Gastrocnemius medialis (tissue), 4 donors: Measurements from ENCODE around the gene PACS1.

Experiments used
- POLR2A ChIP-seq, 2 donors: fragments of 450-650 bp; IDR thresholded peaks; one replicate each; pipeline ENCODE4 v1.6.1; 2017; ENCODE audit warnings: antibody characterized with exemption in 2 of 2, mild to moderate bottlenecking in 2 of 2, moderate library complexity in 2 of 2
- TF ChIP-seq, protein P1 (sequence below), 5 experiments: fragments of 450-650 bp in 3 of 5; fragments of 200-600 bp in 2 of 5; sonication (generic) in 2 of 5; IDR thresholded peaks in 4 of 5; conservative IDR thresholded peaks in 1 of 5; 1 replicate in 4 of 5; 2 replicates in 1 of 5; pipeline ENCODE4 v1.5.1; 2016 to 2019; ENCODE audit warnings: antibody characterized with exemption in 5 of 5, mild to moderate bottlenecking in 3 of 5, moderate library complexity in 3 of 5

GRCh38 chr11:66195867-66196266 is 125.8 kb downstream of the PACS1 start:
- no peak for TF ChIP-seq POLR2A (IDR thresholded peaks at IDR 0.05)
- TF ChIP-seq, protein P1, sequence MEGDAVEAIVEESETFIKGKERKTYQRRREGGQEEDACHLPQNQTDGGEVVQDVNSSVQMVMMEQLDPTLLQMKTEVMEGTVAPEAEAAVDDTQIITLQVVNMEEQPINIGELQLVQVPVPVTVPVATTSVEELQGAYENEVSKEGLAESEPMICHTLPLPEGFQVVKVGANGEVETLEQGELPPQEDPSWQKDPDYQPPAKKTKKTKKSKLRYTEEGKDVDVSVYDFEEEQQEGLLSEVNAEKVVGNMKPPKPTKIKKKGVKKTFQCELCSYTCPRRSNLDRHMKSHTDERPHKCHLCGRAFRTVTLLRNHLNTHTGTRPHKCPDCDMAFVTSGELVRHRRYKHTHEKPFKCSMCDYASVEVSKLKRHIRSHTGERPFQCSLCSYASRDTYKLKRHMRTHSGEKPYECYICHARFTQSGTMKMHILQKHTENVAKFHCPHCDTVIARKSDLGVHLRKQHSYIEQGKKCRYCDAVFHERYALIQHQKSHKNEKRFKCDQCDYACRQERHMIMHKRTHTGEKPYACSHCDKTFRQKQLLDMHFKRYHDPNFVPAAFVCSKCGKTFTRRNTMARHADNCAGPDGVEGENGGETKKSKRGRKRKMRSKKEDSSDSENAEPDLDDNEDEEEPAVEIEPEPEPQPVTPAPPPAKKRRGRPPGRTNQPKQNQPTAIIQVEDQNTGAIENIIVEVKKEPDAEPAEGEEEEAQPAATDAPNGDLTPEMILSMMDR (IDR thresholded peaks at IDR 0.05 in 4 of 5, conservative IDR thresholded peaks at IDR 0.05 in 1 of 5) = no peak
